IPS-NIHi11 (cell line): ENCODE results near the gene SYS1.

Experiments
- DNase-seq: peaks from one replicate; pipeline ENCODE4 v3.0.0; 2012; ENCODE audit warnings: mixed read lengths, low spot score

SYS1 gene

GRCh38 chr20:45355209-45356084 is 7.5 kb upstream of the SYS1 start:
- DNase-seq: no peak

- DNase-seq: no peak
These were observed 4.5 kb upstream of the SYS1 start for GRCh38 chr20:45358282-45359068.

GRCh38 chr20:45359069-45359405 is 3.9 kb upstream of the SYS1 start:
- no peak for DNase-seq

- DNase-seq: no peak
These were observed 3.4 kb upstream of the SYS1 start for GRCh38 chr20:45359406-45360148.

- DNase-seq: no peak
These were observed 1.2 kb upstream of the SYS1 start for GRCh38 chr20:45361793-45362192.

DNA sequence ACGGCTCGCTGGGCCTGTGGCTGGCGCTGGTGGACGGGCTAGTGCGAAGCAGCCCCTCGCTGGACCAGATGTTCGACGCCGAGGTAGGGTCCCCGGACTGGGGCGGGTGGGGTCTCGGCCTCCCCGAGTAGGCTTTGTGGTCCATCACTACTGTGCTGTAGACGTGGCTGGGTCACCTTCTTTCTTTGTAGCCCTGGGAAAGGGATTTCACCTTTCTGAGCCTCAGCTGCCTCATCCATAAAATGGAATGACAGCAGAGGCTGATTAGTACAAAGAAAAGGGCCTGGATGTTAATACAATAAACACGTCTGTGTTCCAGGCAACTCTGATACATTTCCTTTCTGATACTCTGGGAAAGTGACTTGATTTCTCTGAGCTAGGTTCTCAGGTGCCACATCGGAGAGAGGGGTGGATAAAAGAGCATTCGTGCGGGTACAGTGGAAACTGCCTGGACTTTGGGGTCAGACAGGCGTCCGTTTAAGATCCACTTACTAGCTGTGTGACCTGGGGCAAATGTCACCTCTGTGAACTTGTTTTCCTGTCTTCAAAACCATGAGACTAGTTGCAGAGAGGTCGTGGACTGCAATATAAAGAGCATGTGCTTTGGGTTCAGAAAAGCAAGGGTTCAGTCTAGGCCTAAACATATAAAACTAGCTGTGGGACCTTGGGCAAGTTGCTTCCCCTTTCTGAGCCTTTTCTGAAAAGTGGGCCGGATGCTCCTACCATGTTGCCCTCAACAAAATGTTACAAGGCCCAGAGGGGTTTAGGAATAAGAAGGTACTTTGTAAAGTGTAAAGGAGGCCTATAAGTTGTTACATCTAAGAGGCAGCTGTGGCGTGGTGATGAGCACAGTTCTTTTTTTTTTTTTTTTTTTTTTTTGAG is 896 bp downstream of the SYS1 start:
- no peak for DNase-seq

GRCh38 chr20:45365444-45365970 is 2.6 kb downstream of the SYS1 start:
- DNase-seq: no peak

DNA sequence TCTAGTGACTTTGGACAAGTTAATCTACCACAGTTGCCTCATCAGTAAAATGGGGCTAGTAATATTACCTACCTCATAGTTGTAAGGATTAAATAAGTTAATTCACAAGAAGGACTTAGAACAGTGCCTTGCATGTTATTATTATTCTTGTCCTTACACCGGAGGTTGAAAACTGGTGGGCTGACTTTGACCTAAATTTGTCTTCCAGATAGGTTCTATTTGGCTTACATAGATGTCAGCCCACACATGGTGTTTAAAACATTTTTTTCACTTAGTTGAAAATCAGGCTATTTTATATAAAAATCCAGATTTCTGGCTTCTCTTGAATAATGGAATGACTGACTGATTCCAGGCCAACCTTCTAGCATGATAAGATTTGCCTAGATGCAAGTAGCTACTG is 3.2 kb downstream of the SYS1 start:
- no peak for DNase-seq

DNA sequence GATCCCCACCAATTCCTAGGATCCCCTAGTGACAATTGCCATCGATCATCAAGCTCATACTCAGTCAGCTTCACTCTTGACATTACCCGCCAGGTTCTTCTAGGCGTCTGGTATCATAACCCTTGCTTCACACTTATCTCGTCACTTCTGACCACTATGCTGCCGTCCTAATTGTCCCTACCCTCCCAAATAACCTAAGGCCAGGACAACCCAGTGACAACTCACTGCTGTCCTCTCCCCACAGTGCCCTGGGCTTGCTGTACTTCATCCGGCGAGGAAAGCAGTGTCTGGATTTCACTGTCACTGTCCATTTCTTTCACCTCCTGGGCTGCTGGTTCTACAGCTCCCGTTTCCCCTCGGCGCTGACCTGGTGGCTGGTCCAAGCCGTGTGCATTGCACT is 3.7 kb downstream of the SYS1 start:
- no peak for DNase-seq

GRCh38 chr20:45367126-45367525 is 4.2 kb downstream of the SYS1 start:
- DNase-seq: no peak

GRCh38 chr20:45368221-45368980 is 5.4 kb downstream of the SYS1 start:
- DNase-seq: no peak

GRCh38 chr20:45370571-45371160 is 7.7 kb downstream of the SYS1 start:
- DNase-seq: no peak

DNA sequence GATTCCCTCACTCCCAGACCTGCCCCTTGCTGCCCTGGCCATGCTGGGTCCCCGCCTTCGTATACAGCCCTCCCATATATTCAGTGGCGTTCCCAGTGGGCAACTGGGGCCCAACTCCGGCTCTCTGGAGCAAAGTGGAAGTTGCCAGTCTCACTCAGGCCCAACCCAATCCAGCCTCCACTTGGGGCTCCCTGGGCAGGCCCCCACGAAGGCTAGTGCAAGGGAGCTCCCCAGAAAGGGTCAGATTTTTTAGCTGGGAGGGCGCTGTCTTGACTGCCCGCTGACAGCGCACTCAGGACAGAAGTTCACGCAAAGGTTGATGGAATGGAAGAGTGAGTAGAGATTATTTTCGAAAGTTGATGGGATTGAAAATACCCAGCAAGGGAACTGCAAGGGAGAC is 9.3 kb downstream of the SYS1 start:
- DNase-seq: no peak

DNA sequence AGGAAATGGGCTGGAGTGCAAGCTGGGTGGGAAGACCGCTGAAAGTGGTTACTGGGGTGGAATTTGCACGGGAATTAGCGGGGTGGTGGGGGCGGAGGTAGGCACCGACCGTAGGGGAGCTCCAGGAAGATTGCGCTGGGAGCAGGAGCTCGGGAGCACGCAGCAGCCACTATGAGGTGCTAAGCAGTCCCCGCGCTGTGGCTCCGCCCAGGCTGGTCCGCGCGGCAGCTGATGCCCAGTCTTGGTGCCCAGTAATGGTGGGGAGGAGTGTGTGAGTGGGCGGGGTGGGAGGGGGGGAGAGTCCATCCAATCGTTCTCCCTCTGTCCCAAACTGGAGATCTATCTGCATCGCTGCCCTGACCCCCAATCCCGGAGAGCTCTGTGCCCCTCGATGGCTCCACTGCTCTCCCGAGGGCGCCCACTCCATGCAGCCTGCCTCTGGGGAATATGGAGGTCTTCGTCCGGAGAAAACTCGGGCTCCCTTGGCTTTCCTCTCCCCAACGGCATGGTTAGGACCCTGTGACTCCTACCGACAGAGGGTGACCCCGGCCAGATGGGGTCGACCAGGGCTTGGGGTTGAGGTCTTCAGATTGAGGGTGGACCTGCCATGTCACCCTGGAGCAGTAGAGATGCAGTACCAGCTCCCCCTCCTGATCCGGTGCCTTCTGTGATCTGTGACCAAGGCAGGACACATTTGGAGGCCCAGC is 9.8 kb downstream of the SYS1 start:
- DNase-seq: peak; percentile 38

- peak; percentile 88 for DNase-seq
These were observed 10.6 kb downstream of the SYS1 start for GRCh38 chr20:45373353-45374100.

- no peak for DNase-seq
These were observed 11.1 kb downstream of the SYS1 start for GRCh38 chr20:45374101-45374467.

- no peak for DNase-seq
These were observed 12.0 kb downstream of the SYS1 start for GRCh38 chr20:45374966-45375365.

GRCh38 chr20:45377269-45377668 is 14.3 kb downstream of the SYS1 start:
- DNase-seq: no peak

DNA sequence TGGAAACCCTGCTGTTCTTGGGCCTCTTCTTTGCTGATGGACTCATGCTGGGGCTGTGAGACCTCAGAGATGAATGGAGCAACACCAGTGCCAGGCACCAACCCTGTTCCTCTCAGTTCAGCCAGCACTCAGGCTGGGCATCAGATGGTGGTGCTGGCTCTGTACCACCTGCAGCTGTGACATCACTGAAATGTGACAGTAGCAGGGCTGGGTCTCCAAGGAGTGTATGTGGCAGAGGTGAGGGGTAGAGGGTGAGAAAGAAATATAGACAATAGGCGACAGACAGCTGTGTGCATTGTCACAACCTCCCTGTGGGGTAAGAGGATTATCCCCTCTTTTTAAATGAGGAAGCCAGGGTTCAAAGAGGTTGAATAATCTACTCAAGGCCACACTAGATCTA is 15.2 kb downstream of the SYS1 start, which contains the start of gene TP53TG5:
TSS of gene TP53TG5 (minus strand) at position 135 of the 400 bp plus-strand sequence. CDS start at position 46, 89 bp downstream.
- DNase-seq: no peak
